ENCODE results near the gene LOXL1.

LOXL1 gene, protein sequence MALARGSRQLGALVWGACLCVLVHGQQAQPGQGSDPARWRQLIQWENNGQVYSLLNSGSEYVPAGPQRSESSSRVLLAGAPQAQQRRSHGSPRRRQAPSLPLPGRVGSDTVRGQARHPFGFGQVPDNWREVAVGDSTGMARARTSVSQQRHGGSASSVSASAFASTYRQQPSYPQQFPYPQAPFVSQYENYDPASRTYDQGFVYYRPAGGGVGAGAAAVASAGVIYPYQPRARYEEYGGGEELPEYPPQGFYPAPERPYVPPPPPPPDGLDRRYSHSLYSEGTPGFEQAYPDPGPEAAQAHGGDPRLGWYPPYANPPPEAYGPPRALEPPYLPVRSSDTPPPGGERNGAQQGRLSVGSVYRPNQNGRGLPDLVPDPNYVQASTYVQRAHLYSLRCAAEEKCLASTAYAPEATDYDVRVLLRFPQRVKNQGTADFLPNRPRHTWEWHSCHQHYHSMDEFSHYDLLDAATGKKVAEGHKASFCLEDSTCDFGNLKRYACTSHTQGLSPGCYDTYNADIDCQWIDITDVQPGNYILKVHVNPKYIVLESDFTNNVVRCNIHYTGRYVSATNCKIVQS

DNA sequence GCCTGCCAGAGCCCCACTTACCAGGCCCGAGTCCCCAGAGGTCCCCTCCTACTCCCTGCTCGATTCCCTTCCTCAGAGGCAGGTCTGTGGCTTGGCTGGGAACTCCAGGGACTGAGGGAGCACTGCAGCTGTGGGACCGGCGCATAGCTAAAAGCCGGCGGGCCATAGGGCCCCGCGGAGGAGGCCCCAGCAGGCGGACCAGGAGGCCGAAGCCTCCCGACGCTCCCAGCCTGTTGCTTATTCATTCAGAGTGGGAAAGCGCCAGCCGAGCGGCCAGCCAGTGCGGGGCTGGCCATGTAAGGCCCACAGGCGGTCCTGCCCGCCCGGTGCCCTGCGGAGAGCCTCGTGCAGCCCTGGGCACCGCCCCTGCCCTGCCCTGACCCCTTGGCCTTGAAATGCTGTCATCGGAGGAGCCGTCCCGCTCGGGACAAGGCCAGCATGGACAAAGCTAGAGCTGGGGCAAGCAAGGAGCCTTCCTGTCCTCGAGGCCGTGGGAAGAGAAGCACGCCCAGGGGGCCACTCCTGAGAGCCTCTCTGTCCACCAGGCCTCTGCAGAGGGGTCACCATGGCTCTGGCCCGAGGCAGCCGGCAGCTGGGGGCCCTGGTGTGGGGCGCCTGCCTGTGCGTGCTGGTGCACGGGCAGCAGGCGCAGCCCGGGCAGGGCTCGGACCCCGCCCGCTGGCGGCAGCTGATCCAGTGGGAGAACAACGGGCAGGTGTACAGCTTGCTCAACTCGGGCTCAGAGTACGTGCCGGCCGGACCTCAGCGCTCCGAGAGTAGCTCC is at the start of gene LOXL1:
LOXL1 (plus strand) TSS at position 244 of the 784 bp plus-strand sequence; CDS start at position 566, 322 bp downstream.
- peak; percentile 32 to 54 for DNase-seq

DNA sequence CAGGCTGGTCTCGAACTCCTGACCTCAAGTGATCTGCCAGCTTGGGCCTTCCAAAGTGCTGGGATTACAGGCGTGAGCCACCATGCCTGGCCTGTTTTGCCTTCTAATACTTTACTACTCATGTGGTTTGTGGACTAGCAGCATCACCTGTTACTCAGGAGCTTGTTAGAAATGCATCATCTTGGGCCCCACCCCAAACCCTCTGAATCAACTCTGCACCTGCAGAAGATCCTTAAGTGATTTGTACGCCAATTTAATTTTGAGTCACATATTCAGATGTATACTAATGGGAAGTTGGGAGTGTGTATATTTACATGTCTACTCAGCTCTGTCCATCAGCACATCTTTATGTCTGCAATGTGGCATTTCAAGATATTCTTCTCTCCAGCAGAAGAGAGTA is 46.8 kb upstream of the LOXL1 start:
- DNase-seq: no peak

DNA sequence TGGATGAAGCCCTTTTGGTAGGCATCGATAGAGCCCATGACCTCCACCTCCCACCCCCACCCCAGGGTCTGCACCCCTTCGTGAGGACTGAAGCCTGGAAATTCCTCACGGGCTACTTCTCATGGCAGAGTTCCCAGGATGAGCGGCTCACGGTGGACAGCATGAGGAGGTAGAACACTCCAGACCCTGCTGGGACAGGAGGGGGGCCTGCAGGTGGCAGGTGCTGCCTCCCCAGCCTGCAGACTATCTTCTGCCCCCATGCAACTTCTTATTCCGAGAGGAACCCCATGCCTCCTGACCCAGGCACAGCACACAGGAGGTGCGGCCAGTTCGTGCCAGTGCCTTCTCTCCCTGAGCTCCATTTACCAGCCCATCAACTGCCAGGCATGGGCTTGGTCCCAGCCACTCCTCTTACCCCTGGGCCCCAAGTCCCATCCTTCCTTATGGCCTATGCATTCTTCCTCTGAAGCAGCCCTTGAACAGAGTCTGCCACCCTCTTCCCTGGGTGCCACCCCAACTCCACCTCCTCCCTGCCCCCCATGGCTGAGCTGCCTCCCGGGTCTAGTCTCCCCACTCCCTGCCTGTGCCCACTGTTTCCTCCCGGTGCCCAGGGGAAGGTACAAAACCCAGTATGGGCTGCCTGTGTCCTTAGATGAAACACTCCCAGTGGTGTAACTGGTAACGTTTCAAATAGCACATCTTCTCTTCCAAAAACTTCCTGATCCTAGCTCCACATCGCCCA is 44.5 kb upstream of the LOXL1 start:
- DNase-seq: no peak

DNA sequence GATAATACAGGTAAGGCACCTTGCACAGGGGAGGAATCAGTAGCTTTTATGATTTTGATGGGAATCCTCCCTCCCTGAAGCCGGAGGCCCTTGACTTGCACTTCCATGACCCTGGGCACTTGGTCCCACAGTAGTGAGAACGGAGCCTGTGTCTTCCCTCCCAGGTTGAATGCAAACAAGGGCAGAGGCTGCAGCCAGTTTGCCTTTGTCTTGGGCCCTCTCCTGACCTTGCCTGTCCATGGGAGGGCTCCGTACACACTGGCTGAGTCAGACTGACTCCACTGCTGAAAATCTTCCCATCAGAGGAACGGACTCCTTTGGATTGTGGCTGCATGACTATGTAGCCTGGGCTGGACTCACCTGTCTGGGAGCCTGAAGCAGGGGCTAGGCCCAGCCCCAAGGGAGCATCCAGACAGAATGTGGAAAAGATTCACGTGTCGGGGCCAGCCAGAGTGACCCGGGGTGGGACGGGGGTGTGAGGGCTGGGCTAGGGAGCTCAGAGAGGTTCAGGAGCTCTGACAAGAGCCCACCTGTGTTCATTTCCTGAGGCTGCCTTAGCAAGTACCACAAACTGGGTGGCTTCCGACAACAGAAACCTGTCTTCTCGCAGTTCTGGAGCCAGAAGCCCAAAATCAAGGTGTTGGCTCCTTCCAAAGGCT is 43.4 kb upstream of the LOXL1 start:
- DNase-seq: no peak

DNA sequence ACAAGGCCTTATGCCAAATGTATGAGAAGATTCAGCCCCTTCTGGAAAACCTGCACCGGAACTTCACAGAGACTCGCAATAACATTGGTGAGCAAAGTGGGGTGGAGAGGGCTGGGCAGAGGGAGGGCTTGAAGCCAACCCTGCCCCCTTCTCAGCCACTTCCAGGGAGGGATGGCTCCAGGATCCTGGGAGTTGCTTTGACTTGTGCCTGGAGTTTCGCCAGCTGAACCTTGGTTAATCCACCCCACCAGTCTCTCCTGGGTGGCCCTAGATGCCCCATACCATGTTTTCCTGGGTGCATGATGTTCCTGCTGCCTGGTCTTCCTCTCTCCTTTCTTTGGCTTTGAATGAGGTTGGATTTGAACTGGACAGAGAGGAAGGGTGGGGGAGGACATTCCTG is 42.1 kb upstream of the LOXL1 start:
- no peak for DNase-seq

DNA sequence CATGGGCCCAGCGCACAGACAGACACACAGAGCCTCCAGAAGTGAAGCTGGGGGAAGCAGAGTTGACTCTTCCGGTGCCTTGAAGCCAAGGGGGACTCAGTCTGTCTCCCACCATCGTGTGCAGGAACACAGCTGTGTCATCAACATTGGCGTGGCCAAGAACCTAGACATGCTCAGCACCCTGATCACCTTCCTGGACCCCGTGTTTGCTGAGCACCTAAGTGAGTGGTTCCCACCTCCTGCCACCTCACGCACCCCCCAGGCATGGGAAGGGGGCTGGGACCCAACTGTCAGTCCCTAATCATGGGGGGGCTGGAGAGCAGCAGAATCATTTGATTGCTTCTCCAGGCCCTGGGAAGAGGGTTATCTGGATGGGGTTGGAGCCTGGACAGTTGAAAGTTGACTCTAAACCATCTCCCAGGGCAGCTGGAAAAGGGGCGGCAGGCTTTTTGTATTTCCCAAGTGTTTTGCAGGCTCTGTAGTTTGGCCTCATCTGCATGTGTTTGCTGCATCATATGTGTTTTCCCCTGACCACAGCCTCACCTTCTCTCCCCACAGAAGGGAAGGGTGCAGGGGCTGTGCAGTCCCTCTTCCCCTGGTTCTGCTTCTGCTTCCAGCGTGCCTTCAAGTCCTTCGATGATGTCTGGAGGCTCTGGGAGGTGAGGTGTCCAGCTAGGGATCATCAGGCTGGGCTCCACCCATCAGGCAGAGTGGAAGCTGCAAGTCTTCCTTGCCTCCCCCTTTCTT is 40.1 kb upstream of the LOXL1 start:
- DNase-seq: no peak

DNA sequence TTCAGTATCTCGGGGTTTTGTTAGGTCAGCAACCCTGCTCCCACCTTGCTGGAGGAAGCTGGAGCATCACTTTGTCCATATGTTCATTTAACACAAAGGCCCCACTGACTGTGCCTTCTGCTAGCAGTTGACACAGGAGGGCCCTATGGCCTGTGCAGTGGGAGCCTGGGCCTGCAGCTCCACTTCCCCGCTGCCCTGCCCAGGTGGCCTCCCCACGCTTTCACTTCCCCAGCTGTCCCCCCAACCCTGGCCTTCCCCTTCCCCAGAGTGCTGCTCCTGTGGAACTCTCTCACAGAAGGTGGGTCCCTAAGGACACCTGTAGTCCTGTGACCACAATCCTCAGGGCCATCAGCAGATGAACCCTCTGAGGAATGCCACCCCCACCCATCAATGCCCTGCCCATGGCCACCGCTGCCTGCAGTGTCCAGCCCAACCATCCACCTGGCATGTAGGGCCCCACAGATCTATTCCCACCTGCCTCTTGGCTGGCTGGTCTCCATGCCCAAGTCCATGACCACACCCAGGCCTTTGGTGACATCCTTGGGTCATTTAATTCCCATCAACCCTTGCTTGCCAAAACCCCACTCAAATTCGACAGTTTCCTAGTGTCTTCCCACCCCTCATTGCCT is 39.4 kb upstream of the LOXL1 start:
- no peak for DNase-seq

DNA sequence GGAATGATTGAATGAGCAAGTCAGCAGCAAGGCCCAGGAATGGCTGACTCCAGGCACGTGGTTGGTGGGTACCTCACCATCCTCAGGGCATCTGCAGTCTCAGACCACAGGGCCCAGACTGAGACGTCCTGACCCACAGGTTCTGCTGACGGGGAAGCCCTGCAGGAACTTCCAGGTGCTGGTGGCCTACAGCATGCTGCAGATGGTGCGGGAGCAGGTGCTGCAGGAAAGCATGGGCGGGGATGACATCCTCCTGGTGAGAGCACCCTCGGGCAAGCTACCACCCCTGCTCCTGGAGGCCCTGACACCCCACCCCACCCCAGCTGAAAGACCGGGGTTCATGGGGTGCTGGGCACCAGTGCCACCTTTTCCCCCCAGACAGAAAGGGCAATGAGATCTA is 38.8 kb upstream of the LOXL1 start:
- DNase-seq: no peak

DNA sequence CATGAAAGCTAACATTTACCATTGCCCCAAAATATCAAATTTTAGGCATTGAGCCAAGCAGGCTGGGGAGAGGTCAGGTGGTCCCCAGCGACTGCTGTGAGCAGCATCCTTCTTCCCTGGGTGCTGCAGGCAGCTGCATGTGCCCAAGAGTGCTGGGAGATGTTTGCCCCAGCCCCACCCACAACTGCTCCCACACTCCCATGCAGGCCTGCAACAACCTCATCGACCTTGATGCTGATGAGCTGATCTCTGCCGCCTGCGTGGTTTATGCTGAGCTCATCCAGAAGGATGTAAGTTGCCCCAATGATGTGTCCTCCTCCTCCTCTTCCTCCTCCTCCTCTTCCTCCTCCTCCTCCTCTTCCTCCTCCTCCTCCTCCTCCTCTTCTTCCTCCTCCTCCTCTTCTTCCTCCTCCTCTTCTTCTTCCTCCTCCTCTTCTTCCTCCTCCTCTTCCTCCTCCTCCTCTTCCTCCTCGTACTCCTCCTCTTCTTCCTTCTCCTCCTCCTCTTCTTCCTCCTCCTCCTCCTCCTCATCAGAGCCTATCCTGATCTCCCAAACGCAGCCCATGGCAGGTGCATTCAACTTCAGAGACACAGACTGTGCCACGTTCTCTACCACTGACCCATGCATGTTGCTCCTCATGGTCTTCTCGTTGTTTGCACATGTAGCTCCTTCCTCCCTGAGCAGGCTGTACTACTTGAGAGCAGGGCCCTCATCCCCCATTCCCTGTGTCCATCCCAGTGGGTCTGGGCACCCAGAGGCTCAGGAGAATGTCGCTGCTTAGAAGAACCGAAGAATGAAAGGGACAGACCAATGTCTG is 37.8 kb upstream of the LOXL1 start:
- no peak for DNase-seq

DNA sequence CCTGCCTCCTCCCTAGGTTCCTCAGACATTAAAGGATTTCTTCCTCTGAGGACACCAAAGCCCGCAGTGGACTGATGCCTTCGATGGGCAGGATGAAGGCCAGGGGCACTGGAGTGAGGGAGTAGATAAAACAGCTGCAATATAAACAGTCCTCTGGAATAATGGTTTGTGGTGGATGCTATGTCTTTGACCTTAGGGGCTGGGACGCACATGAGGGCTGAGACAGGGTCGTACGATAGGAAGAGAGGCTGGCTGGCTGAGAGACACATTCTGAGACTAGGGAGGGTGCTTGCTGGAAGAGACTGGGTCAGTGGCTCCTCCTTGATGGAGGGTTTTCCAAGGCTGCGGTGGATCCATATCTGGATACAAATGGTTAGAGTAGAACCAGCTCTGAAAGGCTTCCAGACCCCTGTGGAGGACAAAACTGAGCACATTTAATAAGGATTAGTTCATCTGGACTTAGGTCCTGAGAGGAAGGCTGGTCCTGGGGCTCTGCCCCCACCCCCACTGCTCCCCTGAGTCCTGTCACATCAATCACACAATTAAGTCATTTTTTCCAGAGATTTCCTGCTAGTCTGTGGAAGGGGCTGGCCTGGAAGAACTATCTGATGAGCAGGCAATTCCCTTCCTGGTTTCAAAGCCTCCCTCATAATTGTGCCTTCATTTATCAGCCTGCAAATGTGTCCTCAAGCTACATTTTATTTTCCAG is 37.1 kb upstream of the LOXL1 start:
- DNase-seq: no peak

DNA sequence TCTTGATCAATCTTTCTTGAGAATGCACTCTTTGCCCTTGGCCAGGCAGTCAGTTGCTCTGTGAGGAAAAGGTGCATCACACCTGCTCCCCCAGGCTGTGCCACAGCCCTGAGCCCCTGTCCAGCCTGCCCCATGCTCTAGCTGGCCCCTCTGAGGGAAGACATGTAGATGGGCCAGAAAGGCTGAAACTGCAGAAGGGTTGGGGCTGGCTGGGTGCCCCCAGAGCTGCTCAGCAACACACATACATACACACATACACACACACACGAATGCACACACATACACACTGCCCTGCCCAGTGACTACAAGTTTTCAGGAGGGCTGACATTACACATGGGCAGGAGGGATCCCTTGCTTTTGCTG is 36.5 kb upstream of the LOXL1 start:
- no peak for DNase-seq

DNA sequence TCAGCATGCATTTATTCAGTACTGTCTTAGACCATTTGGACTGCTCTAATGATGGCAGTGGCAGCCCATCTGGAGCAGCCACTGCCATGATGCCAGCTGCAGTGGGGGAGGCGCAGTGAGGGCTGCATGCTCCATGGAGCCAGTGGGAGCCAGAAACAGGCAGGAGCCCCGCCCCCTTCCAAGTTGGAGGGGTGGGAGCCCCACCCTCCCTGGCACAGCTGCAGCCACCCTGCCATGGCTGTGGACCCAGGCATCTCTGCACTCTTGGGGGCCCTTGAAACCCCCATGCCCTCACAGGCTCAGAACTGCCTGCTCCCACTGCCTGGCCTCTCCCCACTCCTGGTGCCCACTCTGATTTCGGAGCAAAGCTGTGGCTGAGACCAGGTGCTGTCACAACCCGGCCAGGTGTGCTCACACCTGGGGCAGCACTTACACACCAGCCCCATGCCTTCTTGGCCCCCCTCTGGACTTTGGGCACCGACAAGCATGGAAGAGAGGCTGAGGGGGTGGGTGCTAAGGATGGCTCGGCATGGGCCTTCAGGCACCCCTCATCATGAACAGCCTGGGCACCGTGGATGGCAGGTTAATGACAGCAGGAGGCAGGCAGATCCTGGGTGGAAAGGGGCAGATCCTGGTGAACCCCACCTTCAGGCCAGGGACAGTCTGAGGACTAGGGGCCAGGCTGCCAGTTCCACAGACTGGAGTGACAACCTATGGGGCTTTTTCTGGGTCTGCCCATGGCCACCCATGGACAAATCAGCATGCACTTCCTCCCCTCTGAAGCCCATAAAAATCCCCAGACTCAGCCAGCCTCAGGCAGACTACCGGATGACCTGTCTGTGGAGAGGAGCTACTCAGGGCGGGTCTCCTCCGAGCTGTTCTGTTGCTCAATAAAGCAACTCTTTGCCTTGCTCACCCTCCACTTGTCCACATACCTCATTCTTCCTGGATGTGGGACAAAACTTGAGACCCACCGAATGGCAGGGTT is 34.6 kb upstream of the LOXL1 start:
- no peak for DNase-seq

DNA sequence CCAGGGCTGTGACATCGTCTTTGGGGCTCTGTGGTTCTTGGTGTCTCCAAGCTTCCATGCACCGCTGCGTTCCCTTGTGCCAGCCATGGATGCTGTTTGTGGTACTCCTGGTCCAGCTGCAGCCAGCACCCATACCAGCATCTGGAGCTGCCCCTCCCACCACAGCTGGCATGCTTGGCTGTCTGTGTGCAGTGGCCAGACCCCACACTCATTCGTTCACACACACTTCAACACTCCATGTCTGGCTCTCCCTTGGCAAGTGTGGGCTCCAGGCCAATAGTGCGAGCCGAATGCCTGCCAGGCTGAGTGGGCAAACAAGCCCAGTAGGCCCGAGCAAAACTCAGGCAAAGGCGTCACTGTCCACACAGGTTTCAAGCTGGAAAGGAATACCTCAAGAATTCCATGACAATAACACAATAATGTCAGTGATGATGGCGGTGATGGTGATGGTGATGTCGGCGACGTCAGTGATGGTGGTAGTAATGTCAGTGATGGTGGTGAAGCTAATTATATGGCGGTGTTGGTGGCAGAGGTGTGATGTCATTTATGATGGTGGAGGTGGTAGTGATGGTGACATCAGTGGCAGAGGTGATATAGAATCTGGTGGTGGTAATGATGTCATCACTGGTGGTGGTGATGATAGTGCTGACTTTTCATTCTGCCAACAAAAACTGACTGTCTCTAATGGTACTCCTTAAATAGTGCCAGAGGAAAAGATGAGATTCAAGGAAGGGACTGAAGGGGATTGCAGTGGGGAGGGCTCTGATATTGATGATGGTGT is 33.6 kb upstream of the LOXL1 start:
- DNase-seq: no peak

DNA sequence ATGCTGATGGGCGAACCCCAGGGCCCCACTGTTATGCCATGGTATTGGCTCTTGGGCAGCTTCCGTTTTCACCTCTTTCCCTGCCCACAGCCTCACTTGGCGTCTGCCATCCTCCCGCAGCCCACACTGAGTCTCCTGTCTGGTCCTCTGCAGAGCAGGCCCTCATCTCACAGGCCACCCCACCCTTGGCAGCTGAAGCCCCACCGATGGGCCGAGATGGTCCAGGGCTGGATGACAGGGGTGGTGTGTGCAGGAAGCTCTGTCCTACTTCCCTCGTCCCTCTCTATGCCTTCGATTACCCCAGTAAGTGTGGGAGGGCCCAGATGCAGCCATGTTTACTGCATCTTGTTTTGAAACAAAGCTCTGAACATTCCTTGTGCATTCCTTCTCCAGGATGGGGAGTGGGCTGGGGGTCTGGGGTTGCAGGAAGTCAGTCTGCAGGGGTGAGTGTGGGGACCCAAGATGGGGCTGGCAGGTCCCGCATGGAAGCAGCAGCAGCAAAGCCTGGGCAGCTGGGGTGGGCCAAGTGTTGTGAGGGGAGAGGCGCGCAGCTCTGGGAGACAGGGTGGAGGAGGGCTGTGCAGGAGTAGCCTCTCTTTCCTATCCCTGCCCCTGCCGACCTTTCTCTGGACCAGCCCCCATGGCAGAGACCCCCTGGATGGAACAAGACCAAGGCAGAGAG is 32.0 kb upstream of the LOXL1 start:
- no peak for DNase-seq

DNA sequence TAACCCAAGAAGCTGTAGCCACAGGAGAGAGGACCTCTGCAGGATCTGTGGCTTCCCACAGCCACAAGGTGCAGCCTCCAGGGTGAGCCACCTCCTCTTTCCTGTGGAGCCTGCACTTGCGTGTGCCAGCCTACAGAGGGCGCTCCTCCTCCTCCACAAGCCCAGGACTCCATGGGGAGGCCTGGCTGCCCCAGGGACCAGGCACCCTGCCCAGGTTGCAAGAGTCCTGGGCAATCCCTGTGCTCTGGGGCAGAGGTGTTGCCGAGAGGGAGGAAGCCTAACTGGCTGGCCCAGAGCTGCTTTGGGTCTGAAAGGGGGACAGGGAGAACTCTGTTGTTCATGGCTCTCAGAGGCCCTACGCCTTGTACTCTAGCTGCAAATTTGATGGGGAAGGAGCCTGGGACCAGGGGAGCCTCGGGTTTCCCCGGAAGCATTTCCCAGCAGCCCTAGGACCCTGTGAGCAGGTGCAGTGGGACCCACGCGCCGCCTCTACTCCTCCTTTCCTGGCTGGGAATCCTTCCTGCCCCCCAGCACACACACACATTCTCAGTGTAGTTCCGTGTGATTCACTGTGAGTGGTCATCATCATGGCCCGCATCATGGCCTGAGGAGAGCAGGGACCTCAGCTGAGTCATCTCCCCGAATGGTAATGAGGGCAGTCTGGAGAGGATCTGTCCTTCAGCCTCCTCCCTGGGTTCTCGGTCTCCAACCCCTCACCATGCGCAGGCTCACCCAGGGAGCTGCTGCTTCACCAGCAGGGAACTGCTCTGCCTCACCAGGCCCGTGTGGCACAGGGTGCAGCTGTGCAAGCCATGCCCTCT is 28.6 kb upstream of the LOXL1 start:
- peak; percentile 34 to 77 for DNase-seq

Data from SW 1271 (cell line).